GM19438 (cell line): ENCODE results near the gene TUFT1.
"Not testable (repeated sequence)": the region's sequence is repeated elsewhere in the genome, so short reads cannot be mapped to it uniquely, and the experiment has no call there.

Source experiments
- ATAC-seq: cut with Tn5 transposase; IDR thresholded peaks from one replicate; pipeline ENCODE4 v1.9.1; 2021; ENCODE audit warnings: low read depth; ENCODE audit not compliant: unreplicated experiment

TUFT1 gene

DNA sequence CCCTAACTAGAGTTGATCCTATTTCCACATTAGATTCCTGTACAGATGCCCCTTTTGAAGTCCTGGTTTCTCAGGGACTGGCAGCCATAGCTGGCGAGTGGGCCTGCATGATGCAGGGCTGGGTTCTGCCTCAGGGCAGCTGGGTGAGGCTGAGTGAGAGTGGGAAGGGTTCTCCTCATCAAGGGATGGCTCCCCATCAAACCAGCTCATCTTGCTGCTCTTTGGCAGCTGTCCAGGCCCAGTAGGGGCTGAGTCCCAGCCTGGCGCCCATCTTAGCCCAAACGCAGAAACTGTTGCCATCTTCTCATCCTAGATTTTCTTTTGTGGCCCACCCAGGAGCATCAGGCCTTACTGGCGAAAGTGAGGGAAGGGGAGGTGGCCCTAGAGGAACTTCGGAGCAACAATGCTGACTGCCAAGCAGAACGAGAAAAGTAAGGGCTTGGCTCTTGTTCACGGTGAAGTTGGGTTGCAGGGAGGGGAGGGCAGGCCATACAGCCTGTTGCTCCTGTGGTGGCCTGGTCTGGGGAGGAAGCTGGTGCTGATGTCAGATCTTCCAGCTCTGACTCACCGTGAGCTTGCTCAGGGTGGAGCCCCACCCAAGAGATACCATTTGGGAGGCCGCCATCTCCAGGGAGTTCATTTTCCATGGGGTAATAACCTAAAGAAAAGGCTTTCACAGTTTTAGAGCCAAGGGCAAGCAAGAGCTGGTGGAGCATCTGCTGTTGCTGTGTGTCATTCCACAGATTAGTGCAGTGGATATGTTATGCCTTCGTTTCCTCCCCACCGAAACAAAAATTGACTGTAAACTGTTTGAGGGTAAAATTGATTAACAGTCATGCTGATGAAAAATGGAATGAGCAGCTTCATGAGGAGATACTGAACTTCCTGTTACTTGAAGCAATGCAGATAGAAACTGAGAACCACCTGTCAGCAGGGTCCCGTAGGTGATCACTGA lies 34.7 kb downstream of the TUFT1 start:
- ATAC-seq = no peak

DNA sequence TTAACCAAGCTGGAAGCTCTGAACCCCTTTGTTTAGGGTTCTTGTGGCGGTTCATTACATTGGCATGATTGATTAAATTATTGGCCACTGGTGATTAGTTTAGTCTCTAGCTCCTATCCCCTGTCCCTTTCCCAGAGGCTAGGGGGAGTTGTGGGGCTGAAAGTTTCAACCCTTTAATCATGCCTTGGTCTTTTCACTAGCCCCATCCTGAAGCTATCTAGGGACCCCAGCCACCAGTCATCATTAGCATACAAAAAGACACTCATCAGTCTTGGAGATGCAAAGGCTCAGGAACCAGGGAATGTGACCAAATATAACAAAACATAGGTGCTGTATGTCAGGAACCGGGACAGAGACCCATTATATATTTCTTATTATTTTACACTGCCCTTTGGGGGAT lies 37.1 kb downstream of the TUFT1 start:
- ATAC-seq = no peak

DNA sequence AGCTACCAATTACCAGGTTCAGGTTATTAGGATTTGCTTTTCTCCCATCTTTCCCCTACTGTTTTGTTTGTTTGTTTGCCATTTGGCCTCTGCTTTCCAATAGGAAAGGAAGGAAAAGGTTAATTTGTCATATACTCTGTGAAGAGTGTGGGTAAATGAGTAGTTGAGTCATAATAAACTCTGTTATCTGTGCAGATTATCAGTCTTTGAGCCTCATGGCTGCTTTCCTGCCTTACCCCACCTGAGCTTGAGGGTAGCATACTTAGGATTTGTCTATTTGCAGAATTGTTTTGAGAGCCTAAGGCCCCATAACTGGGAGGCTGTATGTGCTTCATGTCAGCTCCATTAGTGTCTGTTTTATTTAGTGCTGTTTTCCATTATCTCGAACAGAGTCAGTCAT lies 38.8 kb downstream of the TUFT1 start:
- no peak for ATAC-seq

DNA sequence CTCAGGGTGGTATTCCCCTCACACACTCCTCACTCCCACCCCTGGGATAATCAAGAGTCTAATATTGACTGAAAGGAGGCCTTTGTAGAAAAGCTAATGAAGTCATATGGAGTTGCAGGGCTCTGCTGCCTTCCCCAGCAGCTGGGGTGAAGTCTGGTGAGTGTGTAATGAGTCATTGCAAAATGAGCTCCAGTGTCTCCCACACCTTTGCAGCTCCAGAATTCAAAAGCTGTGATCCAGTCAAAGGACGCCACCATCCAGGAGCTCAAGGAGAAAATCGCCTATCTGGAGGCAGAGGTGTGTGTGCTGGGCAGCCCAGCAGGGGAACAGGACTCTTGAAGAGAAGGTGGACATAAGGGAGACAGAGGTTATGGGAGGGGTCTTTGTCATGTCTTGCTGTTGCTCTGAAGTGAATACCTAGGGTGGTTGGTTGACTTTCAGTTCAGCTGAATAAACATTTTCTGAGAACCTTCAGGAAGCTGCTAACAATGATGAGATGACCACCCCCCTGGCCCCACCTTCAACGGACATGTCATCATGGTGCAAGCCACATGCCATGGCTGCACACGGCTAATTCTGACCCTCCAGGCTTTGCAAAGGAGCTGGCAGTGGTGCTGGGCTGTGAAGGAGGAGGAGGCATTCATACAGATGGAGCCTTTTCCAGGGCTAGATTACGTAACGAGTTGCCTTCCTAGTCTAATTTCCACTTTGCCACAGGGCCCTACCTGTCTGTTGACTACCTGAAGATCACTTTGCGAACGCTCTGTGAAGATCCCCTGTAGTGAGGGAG lies 39.5 kb downstream of the TUFT1 start:
- ATAC-seq = no peak

DNA sequence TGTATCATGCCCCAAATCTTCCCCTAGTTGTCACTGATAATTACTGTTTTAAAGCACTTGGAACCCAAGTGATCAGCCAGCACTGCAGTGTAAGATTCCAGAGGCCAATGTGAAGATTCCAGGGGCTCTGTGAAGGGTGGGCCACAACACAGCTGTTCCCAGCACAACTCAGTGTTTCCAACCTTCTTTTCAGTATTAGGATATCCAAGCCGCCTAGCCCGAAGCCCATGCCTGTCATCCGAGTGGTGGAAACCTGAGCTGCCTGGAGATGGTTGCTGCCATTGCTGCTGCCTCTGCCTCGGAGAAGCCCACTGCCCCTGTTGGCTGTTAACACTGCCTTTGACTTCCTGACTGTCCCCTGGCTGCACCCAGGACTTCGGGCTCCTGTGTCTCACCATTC lies 41.3 kb downstream of the TUFT1 start:
- ATAC-seq = no peak

DNA sequence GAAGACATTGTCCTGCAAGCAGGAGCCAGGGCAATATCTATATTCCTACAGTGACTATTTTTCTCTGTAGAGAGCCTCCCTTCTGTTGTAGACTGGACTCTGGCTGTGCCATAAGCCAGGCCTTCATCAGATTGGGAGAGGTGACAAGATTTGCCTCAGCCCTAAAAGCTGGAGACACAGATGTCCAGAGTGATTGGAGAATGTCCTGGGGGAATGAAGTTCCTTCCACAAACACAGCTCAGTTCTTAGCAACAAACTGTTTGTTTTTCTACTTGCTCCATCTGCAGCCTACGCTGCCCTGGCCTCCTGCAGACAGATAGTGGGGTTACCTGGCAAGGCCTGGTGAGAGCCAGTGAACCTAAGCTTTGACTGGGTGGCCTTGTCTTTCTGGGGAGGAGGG lies 41.8 kb downstream of the TUFT1 start:
- ATAC-seq = no peak

DNA sequence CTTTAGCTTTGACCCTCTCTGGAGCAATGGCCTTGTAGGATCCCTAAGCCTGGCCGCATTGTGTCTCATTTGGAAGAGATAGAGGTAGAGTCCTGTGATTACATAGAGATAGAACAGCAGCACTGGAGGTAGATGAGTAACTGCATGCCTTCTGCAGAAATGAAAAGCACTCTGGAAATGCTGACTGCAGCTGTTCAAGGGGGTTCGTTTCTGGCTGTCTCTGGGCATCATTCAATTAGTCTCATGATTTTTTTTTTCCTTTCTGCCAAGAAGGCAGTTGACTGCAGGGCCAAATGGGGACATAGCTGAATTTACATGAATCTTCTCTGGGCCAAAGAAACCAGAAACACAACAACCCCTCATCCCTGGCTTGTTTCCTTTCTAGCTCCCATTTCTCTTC lies 43.7 kb downstream of the TUFT1 start:
- no peak for ATAC-seq

DNA sequence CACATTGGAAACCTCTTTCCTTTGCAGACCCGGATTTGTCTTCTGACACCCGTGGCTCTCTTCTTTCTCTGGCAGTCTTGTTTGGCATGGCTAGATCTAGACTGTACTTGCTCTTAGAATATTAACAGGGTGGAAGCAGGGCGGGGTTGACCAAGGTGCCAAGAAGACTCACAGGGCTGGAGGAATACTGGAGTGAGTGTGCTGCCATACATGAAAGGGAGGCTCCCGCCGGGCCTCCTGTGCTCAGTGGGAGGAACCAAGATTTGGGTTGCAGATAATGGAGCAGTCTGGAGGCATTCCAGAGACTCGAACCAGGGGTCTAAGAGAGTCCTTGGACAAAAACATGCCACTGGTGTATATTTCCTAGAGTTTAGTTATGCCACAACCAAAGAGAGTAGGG lies 44.2 kb downstream of the TUFT1 start:
- no peak for ATAC-seq

DNA sequence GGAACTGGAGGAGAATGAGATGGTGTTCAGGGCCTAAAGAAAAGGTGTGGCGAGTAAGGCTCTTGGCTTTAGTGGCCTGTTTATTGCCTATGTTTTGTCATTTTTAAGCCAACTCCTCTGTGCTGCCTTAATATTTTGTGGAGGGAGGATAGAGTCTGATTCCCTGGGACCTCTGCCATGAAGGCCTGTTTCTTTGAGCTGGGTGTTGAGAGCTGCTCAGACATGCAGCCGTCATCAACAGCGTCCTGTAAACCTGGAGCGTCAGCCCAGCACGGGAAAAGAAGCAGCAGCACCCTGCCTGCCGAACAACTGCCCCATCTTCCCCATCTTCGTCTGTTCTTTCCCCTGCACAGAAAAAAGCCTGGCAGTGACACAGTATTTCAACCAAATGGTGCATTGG lies 44.7 kb downstream of the TUFT1 start:
- no peak for ATAC-seq

DNA sequence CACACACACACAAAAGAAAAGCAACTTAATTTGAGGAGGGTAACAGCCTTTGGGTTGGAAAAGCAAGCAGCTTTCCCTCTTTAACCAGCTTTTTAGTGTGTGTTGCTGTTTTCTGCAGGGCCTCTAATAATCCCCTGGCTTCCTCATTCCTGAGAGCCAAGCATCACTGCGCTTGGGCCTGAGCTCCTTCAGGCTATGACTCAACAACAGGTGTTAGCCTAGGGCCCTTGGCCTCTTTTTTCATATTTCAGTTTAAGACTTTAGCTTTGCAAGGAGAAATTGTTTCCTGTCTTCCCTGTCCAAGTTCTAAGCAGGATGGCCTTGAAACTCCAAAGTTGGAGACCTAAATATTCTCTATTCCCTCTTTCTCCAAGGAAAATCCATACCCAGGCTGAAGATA lies 45.5 kb downstream of the TUFT1 start:
- ATAC-seq = no peak

DNA sequence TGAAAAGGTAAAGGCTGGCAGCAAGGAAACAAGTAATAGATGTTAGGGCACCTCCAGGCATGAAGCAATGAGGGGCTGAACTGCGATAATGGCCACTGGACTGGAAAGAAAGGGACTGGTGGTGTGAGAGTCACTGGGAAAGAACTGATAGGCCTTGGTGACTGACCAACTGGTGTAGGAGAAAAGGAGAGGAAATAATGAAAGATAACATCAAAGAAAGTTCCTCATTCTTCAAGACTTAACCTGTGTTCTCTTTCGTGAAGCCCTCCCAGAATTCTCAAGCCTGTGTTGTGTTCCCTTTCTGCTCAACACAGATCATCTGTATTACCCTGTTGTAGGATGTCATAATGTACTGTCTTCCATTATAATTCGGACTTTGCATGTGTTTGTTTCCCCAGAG lies 50.9 kb downstream of the TUFT1 start:
- no peak for ATAC-seq

DNA sequence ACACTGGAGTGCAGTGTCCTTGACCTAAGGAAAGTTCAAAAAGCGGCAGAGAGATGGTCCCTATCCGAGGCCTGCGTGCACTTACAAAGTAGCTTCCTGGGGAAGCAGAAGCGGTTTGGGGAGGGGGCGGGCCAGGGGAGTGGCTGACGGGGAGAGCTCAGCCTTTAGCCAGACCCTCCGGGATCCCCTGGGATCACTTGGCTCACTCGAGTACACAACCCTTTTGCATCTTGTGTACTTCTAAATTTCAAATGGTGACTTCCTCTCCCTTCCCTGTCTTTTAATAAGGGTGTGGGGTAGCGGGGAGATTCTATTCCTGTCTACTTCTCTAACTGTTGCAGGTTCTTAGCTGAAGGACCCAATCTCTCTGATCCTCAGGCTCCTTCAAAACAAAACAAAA lies 53.6 kb downstream of the TUFT1 start:
- no peak for ATAC-seq

DNA sequence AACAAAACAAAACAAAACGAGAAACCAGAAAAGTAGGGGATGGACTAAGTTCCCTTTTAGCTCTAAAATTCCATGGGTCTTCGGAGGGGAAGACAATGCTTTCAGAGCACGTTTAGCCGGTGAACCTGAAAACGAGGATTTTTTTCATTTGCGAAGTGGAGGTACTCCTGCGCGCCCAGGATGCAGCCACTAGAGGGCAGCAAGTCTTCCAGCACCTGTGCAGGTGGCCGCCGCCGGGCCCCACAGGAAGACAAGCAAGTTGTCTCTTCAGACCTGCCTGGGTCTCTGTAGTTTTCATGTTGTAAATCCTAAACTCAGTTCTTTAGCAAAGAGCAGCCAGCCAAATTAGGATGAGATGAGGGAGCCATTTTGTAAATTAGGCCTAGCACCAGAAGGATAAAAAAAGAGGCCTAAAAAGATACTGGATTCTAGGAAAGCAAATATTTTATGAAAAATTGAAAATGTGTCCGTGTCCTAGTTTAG lies 54.1 kb downstream of the TUFT1 start:
- ATAC-seq = no peak

DNA sequence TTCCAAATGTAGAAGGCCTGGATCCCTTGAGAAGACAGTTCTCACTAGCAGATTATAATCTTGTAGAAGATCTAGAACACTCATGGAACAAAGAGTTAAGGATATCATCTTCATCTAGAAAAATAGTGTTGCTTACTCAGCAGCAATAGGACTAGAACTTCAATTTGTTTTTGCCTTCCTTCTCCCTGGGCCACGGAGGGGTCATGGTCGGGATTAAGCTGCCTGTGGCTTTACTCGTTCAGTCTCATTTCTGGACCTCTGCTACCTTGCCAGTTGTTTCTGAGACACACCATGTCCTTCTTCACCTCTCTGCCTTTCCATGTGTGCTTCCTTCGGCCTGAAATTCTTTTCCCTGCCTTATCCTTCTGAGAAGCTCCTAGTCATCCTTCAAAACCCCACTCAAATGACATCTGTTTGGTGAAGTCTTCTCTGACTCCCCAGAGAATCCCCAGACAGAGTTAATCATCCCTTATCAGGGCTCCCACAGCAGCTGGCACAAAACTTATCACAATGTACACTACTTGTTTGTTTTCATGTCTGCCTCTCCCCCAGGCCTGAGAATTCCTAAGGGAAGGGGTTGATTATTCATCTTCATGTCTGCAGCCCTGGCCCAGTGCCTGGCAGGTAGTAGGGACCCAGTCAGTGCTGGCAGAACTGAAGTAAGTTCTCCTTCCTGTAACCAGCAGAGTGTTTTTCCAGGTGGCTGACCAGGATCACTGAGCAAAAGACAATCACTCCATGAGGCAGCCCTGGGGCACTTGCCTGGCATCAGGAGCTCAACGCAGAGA lies 56.3 kb downstream of the TUFT1 start:
- ATAC-seq = no peak

DNA sequence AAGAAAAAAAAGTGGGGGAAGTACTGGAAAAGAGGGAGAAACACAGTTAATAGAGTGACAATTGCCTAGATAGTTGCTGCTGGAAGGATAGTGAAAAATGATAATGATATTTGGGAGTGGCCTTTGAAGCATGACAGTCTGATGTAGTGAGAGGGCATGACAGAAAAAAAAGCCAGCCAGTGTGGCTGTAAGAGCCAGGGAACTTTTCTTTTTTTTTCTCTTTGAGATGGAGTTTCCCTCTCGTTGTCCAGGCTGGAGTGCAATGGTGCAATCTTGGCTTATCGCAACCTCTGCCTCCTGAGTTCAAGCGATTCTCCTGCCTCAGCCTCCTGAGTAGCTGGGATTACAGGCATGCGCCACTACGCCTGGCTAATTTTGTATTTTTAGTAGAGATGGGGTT lies 62.4 kb downstream of the TUFT1 start:
- ATAC-seq = not testable (repeated sequence)

DNA sequence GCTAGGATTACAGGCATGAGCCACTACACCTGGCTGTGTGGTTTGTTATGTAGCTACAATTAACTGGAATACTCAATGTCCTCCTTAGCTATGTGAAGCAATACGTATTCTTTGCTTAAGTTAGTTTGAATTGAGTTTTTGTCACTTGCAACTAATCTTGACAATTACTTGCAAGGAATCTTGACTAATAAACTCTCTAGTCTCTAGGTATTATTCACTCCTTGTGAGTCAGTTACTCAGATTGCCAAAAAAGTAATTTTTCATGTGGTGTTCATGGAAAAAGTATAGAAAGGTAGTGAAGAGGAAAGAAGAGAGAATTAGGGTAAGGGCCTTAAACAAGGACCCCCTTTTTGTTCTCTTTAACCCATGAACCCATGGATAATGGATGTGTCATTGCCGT lies 64.2 kb downstream of the TUFT1 start:
- no peak for ATAC-seq

DNA sequence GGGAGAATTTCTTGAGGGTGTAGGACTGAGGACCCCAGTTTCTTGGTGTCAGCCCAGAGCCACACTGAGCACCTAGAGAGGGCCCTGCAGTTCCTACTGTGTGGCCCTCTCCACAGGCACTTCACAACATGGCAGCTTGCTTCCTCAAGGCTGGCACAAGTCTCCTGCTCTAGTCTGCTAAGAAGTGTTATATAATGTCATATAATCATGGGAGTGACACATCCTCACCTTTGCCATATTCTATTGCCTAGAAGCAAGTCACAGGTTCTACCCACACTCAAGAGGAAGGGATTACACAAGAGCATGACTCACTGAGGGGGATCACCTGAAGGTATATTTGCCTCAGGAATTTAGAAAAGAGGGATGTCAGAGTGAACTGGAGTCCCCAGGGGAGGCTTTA lies 66.3 kb downstream of the TUFT1 start:
- ATAC-seq = no peak

DNA sequence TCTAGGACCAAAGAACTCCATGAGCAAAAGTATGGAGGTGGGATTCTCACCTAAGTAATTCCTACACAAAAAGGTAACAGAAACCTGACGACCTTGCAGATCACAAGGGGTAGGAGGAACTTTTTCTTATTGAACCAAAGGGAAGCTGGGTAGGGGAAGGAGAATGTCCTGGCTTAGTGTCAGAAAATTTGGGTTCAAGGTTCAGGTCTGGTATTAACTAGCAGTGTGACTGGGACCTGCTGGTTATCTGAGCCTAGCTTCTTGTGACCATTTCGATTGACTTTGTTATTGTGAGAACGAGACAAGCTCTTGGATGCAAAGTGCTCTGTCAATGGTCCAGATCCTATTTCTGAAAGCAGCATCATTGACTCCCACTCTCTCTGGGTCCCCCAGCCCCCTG lies 66.7 kb downstream of the TUFT1 start:
- no peak for ATAC-seq

DNA sequence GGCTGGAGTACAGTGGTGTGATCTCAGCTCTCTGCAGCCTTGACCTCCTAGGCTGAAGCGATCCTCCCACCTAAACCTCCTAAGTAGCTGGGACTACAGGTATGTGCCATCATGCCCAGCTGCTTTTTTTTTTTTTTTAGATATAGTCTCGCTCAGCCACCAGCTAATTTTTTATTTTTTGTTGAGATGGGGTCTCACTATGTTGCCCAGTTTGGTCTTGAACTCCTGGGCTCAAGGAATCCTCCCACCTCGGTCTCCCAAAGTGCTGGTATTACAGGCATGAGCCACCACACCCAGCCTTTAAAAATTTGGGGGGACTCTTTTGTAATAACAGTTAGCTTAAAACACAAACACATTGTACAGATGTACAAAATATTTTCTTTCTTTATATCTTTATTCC lies 70.0 kb downstream of the TUFT1 start:
- no peak for ATAC-seq

DNA sequence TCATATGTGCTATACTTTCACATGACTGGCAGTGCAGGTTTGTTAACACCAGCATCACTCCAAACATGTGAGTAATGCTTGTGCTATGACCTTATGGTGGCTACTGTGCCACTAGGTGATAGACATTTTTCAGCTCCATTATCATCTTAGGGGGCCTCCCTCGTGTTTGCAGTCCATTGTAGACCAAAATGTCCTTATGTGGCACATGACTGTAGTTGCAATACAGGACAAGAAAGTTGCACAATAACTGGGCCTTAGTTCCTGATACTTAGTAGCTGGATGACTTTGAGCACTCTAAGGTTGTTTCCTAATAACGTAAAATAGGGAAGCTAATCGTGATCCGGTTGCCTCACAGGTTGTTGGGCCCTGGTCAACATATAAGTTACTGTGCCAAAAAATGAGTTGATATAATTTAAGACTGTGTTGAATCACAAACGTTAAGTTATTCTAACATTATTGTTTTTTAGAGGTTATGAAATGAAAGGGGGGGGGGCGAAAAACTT lies 71.2 kb downstream of the TUFT1 start:
- no peak for ATAC-seq
